NCI-H2196 treated with DMSO at 0.1 percent for 48 hours (cell line): ENCODE measurements around the gene SYNM.
"Not testable (repeated sequence)": the region's sequence is repeated elsewhere in the genome, so short reads cannot be mapped to it uniquely, and the experiment has no call there.

Experiments used
- DNase-seq: peaks from one replicate; lab custom pipeline; 2025; ENCODE audit not compliant: unreplicated experiment; lab: John Stamatoyannopoulos, UW

SYNM gene, protein sequence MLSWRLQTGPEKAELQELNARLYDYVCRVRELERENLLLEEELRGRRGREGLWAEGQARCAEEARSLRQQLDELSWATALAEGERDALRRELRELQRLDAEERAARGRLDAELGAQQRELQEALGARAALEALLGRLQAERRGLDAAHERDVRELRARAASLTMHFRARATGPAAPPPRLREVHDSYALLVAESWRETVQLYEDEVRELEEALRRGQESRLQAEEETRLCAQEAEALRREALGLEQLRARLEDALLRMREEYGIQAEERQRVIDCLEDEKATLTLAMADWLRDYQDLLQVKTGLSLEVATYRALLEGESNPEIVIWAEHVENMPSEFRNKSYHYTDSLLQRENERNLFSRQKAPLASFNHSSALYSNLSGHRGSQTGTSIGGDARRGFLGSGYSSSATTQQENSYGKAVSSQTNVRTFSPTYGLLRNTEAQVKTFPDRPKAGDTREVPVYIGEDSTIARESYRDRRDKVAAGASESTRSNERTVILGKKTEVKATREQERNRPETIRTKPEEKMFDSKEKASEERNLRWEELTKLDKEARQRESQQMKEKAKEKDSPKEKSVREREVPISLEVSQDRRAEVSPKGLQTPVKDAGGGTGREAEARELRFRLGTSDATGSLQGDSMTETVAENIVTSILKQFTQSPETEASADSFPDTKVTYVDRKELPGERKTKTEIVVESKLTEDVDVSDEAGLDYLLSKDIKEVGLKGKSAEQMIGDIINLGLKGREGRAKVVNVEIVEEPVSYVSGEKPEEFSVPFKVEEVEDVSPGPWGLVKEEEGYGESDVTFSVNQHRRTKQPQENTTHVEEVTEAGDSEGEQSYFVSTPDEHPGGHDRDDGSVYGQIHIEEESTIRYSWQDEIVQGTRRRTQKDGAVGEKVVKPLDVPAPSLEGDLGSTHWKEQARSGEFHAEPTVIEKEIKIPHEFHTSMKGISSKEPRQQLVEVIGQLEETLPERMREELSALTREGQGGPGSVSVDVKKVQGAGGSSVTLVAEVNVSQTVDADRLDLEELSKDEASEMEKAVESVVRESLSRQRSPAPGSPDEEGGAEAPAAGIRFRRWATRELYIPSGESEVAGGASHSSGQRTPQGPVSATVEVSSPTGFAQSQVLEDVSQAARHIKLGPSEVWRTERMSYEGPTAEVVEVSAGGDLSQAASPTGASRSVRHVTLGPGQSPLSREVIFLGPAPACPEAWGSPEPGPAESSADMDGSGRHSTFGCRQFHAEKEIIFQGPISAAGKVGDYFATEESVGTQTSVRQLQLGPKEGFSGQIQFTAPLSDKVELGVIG (N-terminal part only)

DNA sequence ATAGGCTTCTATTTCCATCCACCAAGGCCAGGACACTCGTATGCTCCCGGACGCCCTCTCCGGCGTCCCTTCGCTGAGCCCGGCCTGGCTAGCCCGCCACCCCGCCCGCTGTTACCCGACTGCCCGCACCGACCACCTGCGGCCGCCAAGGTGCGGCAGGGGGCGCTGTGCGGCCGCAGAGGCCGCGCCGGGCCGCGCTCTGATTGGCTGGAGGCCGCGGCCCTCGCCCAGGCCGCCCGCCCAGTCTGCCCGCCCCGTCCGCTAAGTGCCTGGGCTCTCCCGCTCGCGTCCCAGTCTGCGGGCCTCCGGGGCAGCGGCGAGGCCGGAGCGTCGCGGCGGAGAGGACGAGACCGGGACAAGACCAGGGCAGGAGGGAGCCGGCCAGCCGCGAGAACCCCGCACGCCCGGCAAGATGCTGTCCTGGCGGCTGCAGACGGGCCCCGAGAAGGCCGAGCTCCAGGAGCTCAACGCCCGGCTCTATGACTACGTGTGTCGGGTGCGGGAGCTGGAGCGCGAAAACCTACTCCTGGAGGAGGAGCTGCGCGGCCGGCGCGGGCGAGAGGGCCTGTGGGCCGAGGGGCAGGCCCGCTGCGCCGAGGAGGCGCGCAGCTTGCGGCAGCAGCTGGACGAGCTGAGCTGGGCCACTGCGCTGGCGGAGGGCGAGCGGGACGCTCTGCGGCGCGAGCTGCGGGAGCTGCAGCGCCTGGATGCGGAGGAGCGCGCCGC lies at the start of gene SYNM:
TSS of gene SYNM (plus strand) at position 293 of the 726 bp plus-strand sequence. CDS start at position 413, 120 bp downstream.
- peak; percentile 56 for DNase-seq

DNA sequence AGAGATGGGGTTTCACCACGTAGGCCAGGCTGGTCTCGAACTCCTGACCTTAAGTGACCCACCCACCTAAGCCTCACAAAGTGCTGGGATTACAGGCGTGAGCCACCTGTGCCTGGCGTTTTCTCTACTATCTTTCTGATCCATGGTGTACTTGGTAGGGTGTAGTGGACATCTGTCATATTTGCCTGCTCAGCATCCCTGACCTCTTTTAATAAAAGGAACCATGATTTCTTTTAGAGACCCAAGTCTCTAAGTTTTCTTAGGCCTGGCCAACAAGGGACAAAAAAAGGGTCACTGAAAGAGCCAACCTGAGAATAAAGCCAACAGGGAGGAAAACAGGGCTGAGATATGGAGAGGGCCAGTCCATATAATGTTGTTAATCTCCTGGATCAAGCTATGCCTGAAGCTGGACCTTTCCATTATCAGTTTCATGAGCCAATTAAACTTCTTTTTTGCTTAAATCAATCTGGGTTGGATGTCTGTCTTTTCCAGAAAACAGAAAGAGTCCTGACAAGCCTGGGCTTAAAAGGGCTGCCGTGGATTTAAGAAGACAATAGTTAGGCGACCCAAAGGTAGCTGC lies 49.2 kb upstream of the SYNM start:
- no peak for DNase-seq

DNA sequence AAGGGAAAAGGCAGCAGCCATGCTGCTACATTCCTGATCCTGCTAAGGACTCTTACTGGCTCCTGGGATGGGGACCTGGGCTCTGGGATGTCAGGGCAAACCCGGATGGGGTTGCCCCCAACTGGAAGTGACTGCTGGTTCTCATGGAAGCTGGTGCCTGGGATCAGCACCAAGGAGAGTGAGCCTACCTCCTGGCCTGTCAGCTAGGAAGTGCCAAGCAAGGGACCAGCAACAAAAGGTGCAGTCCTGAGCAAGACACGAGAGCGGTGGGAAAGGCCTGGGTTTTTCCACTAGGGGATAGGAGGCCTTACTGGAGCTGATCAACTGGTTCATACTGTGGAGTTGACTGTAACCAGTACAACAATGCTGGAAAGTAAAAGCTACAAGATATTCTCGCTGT lies 47.9 kb upstream of the SYNM start:
- no peak for DNase-seq

DNA sequence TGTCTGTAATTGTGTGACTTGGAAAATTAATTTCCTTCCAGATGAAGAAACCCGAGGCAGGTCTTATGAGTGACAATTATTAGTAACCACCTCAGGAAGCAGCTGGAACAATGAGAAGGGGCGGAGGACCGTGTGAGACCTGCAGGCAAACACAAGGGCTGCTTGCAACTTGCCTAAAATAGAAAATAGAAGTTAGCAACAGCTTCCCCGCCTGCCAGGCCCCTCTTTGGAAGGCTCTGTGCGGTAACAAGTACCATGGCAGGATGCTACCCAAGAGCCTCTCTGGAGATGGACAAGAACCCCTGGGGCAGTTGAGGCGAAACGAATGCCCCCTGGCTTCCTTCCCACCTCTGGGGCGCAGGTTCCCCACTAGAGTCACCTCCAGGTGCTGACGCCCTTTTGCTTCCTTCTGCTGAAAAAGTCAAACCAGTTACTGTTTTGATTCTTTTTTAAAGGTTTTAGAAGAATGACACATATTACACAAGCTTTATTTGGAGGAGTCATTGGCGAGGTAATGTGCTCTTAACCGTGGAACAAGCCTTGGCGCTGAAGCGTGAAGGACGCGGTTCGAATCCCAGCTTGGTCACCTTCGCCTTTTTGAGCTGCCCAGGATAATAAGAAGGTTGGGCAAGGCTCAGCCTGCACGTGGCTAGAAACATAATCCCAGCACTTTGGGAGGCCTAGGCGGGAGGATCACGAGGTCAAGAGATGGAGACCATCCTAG lies 47.0 kb upstream of the SYNM start:
- DNase-seq: no peak

DNA sequence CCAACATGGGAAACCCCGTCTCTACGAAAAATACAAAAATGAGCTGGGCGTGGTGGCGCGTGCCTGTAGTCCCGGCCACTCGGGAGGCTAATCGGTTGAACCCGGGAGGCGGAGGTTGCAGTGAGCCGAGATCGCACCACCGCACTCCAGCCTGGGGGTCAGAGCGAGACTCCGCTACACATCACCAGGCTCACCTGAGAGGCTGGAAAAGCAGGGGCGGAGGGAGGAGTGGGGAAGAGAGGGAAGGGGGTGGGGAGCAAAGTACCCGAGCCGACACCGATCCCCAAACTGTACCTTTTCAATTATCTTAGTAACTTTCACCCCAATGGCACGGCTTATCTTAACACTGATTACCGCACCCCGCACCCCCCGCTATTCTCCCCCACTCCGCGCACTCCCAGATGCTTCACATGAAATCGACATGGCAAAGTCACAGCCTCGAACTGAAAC lies 46.4 kb upstream of the SYNM start:
- no peak for DNase-seq

DNA sequence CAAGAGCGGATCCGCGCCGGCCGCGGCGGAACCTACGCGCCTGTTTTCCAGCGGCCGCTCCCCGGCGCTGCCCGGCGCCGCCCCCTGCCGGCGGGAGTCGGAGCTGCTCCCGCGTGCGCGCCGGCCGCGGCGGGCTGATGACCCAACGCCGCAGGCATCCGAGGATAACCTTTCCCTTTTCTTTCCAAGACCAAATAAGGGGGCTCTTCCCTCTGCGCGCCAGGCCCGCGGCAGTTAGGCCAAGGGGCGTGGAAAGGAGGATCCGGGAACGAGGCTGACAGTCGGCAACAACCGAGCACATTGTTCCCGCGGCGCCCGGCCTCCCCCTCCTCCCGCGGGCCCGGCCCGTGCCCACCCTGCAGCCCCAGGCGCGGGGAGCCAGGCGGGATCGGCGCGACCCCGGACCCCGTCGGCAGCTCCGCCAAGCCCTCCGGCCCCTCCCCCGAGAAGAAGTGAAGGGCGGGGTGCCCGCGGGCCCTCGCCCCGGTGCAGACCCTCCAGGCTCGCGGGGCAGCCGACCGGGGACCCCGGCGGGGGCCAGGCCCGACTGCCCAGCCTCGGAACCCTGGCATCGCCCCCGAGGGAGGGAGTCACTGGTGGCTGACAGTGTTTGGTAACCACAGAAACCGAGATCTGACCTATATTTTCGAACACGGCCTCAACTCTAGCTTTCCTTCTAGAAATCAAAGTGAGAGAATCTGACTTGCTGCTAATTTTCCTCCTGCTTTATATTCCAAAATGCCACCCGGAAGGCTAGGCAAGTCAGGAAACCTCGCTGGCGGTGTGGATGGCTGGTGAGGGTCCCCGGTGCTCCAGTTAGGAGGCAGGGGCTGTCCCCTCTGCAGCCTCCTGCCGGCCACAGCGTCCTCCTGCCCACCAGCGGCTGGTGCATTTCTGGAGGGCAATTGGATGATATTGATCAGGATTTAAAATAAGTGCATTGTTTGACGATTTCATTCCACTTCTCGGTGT lies 45.6 kb upstream of the SYNM start:
- DNase-seq: peak; percentile 36

DNA sequence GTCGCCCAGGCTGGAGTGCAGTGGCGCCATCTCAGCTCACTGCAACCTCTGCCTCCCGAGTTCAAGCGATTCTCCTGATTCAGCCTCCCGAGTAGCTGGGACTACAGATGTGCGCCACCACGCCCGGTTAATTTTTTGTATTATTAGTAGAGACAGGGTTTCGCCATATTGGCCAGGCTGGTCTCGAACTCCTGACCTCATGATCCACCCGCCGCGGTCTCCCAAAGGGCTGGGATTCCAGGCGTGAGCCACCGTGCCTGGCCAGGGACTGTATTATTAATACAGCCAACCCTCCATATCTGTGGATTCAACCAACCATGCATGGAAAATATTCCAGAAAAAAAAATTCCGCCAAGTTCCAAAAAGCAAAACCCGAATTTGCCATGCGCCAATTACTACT lies 44.7 kb upstream of the SYNM start:
- DNase-seq: not testable (repeated sequence)

DNA sequence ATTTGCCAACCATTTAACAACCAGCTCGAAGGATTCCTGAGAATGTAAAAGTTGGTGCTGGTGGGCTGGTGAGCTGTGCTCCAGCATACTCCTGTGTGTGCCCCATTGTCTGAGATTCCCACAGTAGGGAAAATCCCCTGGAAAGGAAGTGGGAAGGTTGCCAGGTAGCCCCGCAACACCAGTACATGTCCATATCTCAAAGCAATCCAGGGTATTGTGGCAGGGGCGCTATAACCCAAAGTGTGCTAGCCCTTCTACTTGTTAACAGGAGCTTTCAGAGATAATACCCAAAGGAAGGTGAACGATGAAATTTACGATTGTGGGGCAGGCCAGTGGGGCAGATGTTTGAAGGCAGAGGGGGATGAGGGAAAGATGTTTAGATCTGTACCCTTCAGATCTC lies 42.7 kb upstream of the SYNM start:
- DNase-seq: no peak

DNA sequence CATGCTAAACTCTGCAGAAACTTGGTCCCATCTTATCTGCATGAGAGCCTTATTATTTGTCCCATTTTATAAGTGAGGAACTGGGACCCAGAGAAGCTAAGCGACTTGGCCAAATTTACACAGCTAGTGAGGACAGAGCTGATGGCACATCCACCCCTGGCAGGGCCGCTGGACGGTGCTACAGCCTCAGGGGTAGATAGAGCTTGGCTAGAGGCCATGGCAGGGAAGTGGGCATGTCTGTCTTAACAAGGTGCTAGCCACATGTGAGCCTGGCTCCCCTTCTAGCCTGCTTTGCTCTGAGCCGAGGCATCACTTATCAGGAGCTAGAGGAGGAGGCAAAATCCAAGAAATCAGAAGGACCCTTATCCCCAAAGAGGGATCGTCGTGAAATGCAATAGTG lies 36.7 kb upstream of the SYNM start:
- DNase-seq: no peak

DNA sequence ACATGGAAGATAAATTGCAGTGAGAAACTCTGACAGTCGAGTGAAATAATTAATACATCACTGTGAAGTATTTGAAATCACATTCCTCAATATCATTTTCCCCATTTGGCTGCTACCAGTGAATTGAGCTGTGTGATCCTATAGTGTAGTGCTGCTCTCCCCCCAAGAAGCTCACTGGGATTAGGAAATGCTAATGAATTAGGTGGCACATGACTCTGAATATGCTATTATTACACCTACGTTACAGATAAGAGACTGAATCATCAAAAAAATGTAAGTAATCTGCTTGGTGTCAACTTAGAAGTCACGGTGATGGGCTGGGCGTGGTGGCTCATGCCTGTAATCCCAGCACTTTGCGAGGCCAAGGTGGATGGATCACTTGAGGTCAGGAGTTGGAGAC lies 34.7 kb upstream of the SYNM start:
- no peak for DNase-seq

DNA sequence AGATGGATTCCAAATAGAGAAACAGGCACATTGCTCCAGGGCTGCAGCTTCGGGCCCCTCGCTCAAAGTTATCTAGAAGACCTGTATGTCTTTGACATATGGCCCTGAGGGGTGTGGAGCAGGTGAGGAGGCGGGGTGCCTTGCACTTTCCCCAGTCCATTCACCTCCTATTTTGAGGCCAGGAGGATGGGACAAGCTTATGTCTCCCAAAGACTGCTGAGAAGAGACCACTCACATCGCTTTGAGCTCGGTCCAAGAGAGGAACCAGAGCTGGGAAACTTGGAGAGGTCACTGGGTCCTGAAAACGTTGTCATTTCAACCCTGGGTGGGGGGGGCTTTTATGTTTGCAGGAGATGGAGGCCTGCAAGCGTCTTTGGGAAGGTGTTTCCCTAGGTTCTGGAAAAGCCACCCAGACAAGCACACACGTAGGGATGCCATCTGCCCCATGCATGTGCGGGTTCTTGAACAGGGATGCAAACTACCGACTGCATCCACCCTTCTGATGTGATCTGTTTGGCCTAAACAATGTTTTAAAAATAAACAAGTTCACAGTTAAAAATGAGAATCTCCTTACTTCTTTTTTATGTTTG lies 33.7 kb upstream of the SYNM start:
- DNase-seq: no peak

DNA sequence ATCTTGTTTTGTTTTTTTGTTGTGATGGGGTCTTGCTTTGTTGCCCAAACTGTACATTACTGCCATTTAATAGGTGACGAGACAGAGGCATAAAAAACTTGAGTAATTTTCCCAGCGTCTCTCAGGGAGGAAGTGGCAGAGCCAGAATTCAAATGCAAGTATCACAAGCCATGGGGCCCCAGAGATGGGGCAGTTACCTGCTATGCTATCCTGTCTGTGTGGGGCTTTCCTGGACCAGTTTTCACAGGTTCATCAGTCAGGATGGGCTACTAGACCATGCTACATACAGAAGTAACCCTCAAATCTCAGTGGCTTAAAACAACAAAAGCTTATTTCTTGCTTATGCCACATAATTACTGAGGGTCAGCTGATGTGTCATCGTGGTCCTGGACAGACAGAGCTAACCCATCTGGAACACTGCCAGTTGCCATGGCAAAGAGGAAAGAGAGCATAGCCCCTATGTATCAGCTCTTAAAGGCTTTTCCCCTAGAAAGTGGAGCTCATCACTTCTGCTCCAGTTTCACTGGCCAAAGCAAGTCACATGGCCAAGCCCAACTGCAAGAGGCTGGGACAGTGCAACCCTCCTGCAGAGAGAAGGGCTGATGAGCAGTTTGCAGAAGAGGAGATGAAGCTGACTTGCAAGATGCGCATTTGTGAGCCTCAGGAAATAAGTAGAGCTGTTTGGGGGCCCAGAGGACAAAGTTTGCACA lies 31.7 kb upstream of the SYNM start:
- no peak for DNase-seq

DNA sequence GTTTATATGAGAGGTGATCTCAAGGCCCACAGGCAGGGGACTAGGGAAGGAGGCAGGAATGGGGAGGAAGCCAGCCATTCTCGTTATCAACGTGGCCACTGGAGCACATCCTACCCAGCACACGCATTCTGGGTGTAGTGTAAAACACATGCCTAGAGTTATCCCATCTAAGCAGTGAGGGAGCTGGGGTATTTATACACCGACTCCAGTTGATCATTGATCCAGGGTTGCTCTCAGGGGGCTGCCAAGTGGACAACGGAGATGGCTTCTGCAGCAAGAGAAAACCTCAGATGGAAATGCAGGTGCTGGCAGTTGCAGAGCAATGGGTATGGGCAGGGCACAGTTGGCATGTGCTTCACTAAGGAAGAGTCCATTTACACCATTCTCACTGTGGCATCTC lies 30.4 kb upstream of the SYNM start:
- DNase-seq: no peak

DNA sequence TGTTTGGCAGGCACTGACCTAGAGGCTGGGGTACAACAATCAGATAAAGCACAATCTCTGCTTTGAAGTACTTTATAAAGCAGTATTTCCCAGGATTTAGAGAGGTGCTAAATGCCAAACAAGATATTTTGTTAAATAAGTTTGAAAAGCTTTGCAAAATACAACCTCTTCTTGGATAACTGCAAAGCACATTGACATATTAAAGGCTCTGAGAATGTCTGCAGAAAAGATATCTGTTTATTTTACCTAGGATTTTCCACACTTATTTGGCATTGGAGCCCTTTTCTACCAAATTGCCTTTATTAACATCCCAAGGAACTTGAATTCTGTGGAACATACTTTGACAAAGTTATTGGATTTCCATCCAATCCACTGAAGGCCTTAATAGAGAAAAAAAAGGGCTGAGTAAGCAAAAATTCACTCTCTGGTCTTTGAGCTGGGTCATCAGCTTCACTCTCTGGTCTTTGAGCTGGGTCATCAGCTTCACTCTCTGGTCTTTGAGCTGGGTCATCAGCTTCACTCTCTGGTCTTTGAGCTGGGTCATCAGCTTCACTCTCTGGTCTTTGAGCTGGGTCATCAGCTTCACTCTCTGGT lies 29.7 kb upstream of the SYNM start:
- not testable (repeated sequence) for DNase-seq

DNA sequence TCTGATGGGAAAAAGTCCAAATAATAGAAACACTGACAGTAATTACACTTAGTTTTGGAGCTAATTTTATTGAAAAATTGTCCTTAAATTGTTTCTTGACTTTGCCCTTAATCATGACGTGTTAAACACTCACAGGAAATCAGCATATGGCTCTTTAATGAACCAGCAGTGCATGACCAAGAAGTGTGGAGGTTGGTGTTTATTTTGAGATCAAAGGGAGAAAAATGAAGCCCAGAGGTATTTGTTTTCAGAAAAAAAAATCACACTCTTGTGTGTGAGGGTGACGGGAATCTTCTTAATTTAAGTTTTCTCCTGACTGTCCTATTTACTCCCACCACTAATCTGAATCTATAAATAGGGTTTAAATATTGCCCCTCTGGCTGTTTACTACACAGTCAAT lies 28.8 kb upstream of the SYNM start:
- DNase-seq: no peak

DNA sequence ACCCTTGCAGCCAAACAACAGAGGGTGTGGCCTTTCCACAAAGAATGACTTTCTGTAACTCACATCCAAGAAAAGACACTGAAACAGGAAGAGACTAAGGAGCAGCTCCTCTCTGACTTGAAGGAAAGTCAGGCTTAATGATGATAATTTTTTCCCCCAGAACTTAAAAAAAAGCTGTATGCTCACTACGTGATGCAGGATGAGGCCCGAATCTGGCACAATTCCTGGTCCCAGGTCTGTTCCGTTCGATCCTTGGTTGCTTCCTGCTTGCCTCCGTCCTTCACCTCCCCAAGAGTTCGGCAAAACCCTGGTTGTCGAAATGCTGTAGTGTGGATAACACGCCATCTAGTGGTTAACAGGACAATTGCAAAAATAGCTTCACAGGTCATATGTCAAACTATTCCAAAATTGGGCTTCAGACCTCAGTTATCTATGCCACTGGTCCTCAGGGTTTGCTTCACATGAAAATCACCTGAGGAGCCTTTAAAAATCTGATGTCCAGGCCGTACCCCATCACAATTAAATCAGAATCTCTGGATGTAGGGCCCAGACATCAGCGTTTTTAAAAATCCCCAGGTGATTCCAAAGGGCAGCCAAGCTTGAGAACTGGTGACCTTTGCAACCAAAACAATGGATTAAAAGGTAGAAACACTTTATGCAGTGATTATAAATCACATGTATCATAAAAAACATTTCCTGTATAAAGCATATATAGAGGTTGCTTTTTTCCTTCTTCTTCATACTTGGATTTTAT lies 28.1 kb upstream of the SYNM start:
- peak; percentile 41 for DNase-seq
